ENCODE data around the gene SPON2.

DNA sequence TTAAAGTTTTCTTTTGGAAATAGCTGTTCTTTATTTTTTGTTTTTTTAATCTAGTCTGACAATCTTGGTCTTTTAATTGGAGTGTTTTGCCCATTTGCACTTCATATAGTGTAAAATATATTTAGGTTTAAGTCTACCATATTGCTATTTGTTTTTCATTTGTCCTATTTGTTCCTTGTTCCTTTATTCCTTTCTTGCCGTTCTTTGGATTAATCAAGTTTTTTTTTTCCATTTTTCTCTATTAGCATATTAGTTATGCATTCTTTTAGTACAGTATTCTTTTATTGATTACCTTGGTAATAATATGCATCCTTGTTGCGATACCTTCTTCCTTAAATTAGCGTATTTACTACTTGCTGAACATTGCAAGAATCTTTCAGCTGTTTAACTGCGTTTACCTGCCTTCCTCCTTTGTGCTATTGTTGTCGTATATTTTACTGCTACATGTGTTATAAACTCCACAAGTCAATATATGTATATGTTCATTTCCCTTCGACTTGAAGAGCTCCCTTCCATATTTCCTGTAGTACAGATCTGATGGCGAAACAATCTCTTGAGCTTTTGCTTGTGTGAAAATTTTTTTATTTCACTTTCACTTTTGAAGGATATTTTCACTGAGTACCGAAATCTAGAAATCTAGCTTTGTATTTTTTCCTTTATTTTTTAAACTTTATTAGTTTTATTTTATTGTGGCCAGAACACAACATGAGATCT, 35.2 kb downstream of the SPON2 start:
- TF ChIP-seq, protein P1, sequence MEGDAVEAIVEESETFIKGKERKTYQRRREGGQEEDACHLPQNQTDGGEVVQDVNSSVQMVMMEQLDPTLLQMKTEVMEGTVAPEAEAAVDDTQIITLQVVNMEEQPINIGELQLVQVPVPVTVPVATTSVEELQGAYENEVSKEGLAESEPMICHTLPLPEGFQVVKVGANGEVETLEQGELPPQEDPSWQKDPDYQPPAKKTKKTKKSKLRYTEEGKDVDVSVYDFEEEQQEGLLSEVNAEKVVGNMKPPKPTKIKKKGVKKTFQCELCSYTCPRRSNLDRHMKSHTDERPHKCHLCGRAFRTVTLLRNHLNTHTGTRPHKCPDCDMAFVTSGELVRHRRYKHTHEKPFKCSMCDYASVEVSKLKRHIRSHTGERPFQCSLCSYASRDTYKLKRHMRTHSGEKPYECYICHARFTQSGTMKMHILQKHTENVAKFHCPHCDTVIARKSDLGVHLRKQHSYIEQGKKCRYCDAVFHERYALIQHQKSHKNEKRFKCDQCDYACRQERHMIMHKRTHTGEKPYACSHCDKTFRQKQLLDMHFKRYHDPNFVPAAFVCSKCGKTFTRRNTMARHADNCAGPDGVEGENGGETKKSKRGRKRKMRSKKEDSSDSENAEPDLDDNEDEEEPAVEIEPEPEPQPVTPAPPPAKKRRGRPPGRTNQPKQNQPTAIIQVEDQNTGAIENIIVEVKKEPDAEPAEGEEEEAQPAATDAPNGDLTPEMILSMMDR (conservative IDR thresholded peaks at IDR 0.05; ENCODE audit: low read length): no peak
- no peak for TF ChIP-seq EZH2phosphoT487 (IDR thresholded peaks at IDR 0.05; ENCODE audit: borderline replicate concordance)
